Body of pancreas (tissue), 4 donors: ENCODE measurements around the gene DNAJC13. TPM values are rescaled to one million over a fixed set of nuclear protein-coding genes. Genes with fewer than 3 reads are reported as not detected.
"Not testable (repeated sequence)": the region's sequence is repeated elsewhere in the genome, so short reads cannot be mapped to it uniquely, and the experiment has no call there.

Experiments
- ATAC-seq: fragments of 150-250 bp; one replicate; pipeline ENCODE4 v1.9.1; 2016
- DNase-seq, 4 donors: peaks; one replicate each; pipeline ENCODE4 v3.0.0-alpha.2; 2019
- H3K27ac ChIP-seq, 4 donors: fragments of 200-600 bp; sonication (generic); 1 replicate in 3 of 4; 2 replicates in 1 of 4; pipeline versions ENCODE4 v1.5.1 to v1.6.1; 2016 to 2019; ENCODE audit warnings: mild to moderate bottlenecking in 1 of 4, mixed read lengths in 1 of 4, moderate library complexity in 1 of 4
- H3K27me3 ChIP-seq, 2 donors: fragments of 200-600 bp; sonication (generic); one replicate each; pipeline ENCODE4 v1.6.0; 2016; ENCODE audit warnings: mild to moderate bottlenecking in 1 of 2
- H3K36me3 ChIP-seq, 2 donors: fragments of 200-600 bp; sonication (generic); replicated peaks in 1 of 2; 2 replicates each; pipeline ENCODE4 v1.5.1; 2016; ENCODE audit warnings: low read depth in 2 of 2; ENCODE audit not compliant: insufficient read depth in 1 of 2
- H3K4me1 ChIP-seq: fragments of 200-600 bp; sonication (generic); one replicate; pipeline ENCODE4 v1.6.0; 2016
- H3K4me3 ChIP-seq, 2 donors: fragments of 200-600 bp; sonication (generic); 1 replicate in 1 of 2; 2 replicates in 1 of 2; pipeline ENCODE4 v1.5.1; 2016 to 2019
- H3K9me3 ChIP-seq, 3 donors: fragments of 200-600 bp; sonication (generic); 1 replicate in 2 of 3; 2 replicates in 1 of 3; pipeline ENCODE4 v1.5.1; 2016
- CTCF ChIP-seq, 7 experiments: fragments of 450-650 bp in 4 of 7; fragments of 200-600 bp in 3 of 7; sonication (generic) in 3 of 7; IDR thresholded peaks; one replicate each; pipeline ENCODE4 v1.5.1; 2016 to 2019; ENCODE audit warnings: antibody characterized with exemption in 7 of 7
- POLR2A ChIP-seq, 3 donors: fragments of 450-650 bp; IDR thresholded peaks; one replicate each; pipeline ENCODE4 v1.6.1; 2016; ENCODE audit warnings: antibody characterized with exemption in 3 of 3, mild to moderate bottlenecking in 2 of 3
- WGBS, 2 donors: methylation state at CpG; one replicate each; pipeline ENCODE4 v1.1.5; 2017; 5-methylcytosine and 5-hydroxymethylcytosine counted together
- intact Hi-C: fragments of 100-400 bp; cut with DNase I; formaldehyde crosslinking; loops from one replicate; pipeline ENCODE4 v1.15.1; 2023
- total RNA-seq, 2 donors: library from RNA; depleted of rRNA; stranded (reverse); fragments of >200 nt; gene quantifications; one replicate each; pipeline ENCODE4 v1.1.0, GENCODE V29; 2016

The DNAJC13 gene
- total RNA-seq: 10 to 100 TPM; 21.5 to 36.9 TPM

- ATAC-seq (peak; percentile 97), DNase-seq (peak; percentile 92 to 95 (median 94))
- H3K36me3 ChIP-seq: no peaks in the 10 kb centered on the region
- no peaks in the 10 kb centered on the region for H3K9me3 ChIP-seq
- peak within 1 kb of the TSS; percentile 82 to 94 (median 89) for H3K27ac ChIP-seq
- peak within 1 kb of the TSS; percentile 93 to 99 for H3K4me3 ChIP-seq
- peaks cover 16% of the 10 kb centered on the region for H3K4me1 ChIP-seq
- peak; percentile 48 to 83 (median 82) for TF ChIP-seq POLR2A (IDR thresholded peaks at IDR 0.05)
- no peak for TF ChIP-seq CTCF (IDR thresholded peaks at IDR 0.05)
- no peaks in the 10 kb centered on the region for H3K27me3 ChIP-seq
- 1% methylated on average over 43 to 61 of the region's 63 CpGs for WGBS, 2 donors
- intact Hi-C loops: no loop called here
These were observed at the start of gene DNAJC13 for GRCh38 chr3:132416807-132417694. DNAJC13 (plus strand) TSS chr3:132417502; CDS start chr3:132434551, 17,049 bp downstream.

- ATAC-seq (no peak), DNase-seq (no peak)
- H3K27me3 ChIP-seq: no peaks in the 10 kb centered on the region
- 76 to 90% methylated on average over 2 of the region's 2 CpGs for WGBS, 2 donors
- H3K36me3 ChIP-seq: no peaks in the 10 kb centered on the region
- no peak overlapping the region for H3K4me3 ChIP-seq
- intact Hi-C loops: no loop called here
- no peaks in the 10 kb centered on the region for H3K4me1 ChIP-seq
- no peaks in the 10 kb centered on the region for H3K9me3 ChIP-seq
- TF ChIP-seq CTCF (IDR thresholded peaks at IDR 0.05): no peak
- no peak for TF ChIP-seq POLR2A (IDR thresholded peaks at IDR 0.05)
- H3K27ac ChIP-seq: no peak overlapping the region
These were observed 48.8 kb upstream of the DNAJC13 start for GRCh38 chr3:132368515-132368914.

GRCh38 chr3:132368962-132369361, 48.3 kb upstream of the DNAJC13 start:
- no peaks in the 10 kb centered on the region for H3K27me3 ChIP-seq
- H3K4me3 ChIP-seq: no peak overlapping the region
- no peaks in the 10 kb centered on the region for H3K36me3 ChIP-seq
- H3K9me3 ChIP-seq: no peaks in the 10 kb centered on the region
- DNase-seq (no peak), ATAC-seq (no peak)
- H3K27ac ChIP-seq: no peak overlapping the region
- TF ChIP-seq CTCF (IDR thresholded peaks at IDR 0.05): no peak
- no peak for TF ChIP-seq POLR2A (IDR thresholded peaks at IDR 0.05)
- H3K4me1 ChIP-seq: no peaks in the 10 kb centered on the region
- intact Hi-C loops: no loop called here

GRCh38 chr3:132376945-132377354, 40.4 kb upstream of the DNAJC13 start:
- H3K36me3 ChIP-seq, H3K27me3 ChIP-seq, intact Hi-C loops, H3K4me1 ChIP-seq, DNase-seq, ATAC-seq, H3K4me3 ChIP-seq, H3K27ac ChIP-seq, H3K9me3 ChIP-seq: not testable (repeated sequence)
- WGBS, 2 donors: 83 to 88% methylated on average over 22 to 25 of the region's 25 CpGs

GRCh38 chr3:132378048-132378762, 39.1 kb upstream of the DNAJC13 start:
- no peak for ATAC-seq
- no peak for DNase-seq
- Histone ChIP-seq H3K9me3 (no peaks in the 10 kb centered on the region), H3K27me3 (no peaks in the 10 kb centered on the region), H3K27ac (no peak overlapping the region), H3K4me1 (no peaks in the 10 kb centered on the region), H3K4me3 (no peak overlapping the region), H3K36me3 (no peaks in the 10 kb centered on the region)
- no peak for TF ChIP-seq POLR2A (IDR thresholded peaks at IDR 0.05)
- 67 to 68% methylated on average over 2 of the region's 2 CpGs for WGBS, 2 donors
- intact Hi-C loops: no loop called here
